ENCODE data around the gene CTSD.

The CTSD gene

DNA sequence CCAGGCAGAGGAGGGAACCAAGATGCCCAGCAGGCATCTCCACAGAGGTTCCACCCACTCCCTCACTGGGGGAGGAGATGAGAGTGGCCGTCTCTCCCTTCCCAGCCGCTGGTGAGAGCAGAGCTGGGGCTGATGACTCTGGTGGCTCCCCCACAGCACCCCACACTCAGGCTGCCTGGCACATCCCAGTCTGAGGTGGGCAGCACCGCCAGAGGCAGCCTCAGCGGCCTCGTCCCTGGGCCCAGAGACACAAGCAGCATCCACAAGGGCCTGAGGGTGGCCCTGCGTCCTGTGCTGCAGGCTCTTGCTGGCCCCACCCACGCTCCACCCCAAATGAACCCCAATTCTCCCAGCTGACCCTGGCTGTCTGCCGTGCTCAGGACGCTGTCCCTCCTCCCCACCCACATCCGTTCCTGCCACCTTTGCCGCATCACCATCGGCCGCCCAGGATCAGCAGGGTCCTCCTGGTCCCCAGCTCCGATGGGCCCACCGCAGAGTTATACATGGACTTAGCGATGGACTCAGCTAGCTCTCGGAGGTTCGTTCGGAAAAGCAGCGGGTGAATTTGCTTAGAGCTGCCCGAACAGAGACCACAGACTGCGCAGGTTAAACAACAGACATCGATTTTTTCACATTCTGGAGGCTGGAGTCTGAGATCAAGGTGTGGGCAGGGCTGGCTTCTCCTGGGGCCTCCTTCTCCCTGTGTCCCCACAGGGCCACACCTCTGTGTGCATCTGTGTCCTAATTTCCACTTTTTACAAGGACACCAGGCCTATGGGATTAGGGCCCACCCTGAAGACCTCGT is 20.2 kb upstream of the CTSD start:
- no peak for DNase-seq
- in situ Hi-C loops (cut with MboI; ENCODE audit: low pct_unique_long_range_greater_than_20kb, low sequenced_read_pairs), result no loop called here

DNA sequence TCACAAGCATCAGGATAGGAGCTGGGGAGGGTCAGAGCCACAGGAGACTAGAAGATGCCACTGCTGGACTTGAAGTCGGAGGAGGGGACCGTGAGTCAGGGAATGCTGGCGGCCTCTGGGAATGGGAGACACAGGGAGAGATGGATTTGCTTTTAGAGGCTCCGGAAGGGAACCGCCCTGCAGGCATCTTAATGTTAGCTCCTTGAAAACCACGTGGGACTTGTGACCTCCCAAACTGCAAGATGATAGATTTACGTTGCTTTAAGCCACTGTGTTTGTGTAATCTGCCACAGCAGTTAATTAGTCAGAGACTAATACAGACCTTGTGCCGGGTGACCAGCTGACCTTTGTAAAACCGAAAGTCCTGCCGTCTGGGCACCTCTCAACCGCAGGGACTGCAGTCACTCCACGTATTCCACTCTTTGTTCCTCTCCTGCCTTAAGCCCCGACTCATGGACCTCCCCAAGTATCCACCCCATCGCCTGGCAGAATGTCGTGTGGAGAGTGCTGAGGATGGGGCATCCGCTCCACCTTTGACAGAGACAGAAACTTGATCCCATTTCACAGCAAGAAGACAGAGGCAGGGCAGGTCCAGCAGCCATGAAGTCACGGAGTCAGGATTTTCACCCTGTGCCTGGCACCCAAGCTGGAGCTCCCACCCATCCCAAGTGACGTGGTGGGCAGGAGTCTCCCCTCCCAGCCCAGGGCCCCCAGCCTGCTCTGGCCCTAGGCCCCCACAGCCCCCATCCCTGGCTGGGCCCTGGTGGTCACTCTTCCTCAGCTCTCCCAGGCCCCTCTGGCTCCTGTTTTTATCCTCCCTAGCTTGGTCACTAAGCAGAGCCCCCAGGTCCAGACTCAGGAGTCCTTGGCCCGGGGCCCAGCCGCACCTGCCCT is 19.4 kb upstream of the CTSD start:
- DNase-seq, result no peak
- in situ Hi-C loops (cut with MboI; ENCODE audit: low pct_unique_long_range_greater_than_20kb, low sequenced_read_pairs), result no loop called here

DNA sequence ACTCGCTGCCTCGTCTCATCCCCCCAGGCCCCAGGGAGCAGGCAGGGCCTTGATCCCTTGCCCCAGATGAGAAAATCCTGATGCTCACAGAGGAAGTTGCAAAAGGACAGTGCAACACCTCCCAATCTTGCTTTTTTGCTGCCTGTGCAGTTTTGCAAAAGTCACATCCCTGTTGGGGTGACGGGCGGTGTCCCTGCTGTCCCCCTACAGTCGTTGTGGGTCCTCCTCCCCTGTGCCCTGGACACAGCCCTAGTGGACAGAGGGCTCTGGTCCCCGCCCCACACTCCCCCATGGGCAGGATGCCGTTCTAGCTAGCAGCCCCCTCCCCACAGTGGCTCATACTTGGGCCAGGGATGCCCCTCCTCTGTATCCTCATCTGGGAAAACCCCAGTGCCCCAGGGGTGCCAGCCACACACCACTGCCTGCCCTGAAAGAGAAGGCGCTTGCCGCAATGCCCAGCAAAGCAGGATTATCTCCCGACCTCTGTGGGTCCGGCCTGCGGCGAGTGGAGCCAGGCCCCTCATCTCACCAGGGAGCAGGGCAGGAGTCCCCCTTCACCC is 18.4 kb upstream of the CTSD start:
- DNase-seq, result no peak
- in situ Hi-C loops (cut with MboI; ENCODE audit: low pct_unique_long_range_greater_than_20kb, low sequenced_read_pairs), result no loop called here

DNA sequence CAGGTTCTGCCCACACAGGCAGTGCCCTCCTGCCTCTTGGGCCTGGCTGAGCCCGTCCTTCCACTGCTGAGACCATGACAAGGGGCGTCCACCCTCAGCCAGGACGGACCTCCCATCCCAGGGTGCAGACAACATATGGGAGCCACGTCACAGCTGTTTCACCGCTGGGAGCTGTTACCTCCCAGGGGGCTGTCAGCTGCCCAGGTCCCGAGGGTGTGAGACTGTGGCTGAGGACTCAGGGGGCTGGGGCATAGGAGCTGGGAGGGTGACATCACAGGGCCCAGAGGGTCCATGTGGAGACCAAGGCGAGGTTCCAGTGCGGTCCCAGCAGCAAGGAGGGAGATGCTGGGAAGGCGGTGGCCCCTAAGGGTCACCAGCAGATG is 17.9 kb upstream of the CTSD start:
- in situ Hi-C loops (cut with MboI; ENCODE audit: low pct_unique_long_range_greater_than_20kb, low sequenced_read_pairs), result no loop called here
- no peak for DNase-seq

DNA sequence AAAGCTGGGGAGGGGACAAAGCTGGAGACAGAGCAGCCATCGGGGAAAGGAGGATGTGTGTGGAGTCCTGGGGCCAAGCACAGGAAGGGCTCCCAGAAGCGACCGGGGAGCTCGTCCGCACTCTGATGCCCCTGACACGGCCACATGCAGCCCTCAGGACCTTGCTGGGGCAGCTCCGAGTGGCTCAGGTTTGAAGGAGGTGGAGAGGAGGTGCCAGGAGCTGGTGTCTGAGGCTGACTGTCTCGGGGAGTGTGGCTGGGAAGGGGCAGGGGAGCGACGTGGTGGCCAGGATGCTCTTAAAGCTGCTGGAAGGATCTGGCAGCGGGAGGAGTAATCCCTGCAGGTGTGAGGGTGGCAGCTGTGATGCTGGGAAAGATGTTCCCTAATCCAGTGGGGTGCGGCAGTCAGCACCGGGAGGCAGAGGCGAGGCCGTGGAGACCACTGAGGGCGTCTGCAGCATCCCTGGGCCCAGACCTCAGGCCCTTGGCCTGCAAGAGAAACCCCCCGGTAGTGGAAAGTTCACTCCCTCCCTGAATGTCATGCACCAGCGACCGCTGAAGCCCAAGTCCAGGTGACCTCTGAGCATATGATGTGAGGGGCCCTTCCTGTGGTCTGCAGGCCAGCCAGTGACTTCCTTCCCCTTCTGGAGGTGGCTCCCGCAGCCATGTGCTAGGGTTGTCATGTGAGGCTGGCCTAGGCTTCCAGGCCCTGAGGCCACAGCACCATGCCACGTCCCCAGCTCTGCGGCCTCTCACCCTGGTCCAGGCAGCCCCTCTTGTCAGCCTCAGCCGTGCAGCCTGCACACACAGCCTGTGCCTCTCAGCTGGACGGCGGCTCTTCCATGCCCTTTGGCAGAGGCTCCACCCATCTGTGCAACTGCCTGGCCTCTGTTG is 17.2 kb upstream of the CTSD start:
- in situ Hi-C loops (cut with MboI; ENCODE audit: low pct_unique_long_range_greater_than_20kb, low sequenced_read_pairs), result no loop called here
- peak; percentile 64 for DNase-seq

DNA sequence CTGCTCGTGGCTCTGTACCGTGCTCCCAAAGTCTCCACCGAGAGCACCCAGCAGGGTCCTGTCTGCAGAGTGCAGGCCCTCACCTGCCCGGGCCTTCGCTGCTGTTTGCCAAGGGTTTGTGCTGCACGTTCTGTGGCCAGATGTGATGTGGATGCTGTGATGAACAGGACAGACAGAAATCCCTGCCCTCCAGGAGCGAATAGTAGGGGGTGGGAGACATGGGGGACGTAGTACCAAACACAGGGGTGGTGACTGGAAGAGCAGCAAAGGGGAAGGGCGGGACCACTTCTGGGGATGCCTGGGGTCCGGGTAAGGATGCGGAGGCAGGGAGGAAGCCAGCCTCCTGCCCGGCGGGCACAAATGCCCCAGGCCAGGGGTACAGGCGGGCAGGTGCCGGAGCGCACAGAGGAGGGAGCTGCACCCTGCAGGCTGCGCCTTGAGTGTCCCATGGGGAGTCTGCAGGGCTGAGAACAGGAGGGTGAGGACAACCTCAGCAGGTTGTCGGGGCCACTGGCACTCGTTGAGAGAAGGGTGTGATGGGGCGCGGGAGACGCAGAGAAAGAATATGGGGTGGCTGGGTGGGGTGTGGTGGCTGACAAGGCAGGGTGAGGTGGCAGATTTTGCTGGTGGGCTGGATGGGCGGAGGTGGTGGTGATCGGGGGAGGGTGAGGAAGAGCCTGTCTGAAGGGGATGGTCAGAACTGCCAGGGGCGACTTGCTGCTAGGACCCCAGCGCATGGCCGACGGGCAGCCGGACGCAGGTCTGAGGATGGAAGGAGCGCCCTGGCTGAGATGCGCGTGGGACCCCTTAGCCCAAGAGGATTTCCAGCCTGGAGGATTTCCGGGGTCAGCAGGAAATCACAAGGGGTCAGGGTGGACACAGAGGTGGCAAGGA is 16.3 kb upstream of the CTSD start:
- no peak for DNase-seq
- in situ Hi-C loops (cut with MboI; ENCODE audit: low pct_unique_long_range_greater_than_20kb, low sequenced_read_pairs), result no loop called here

DNA sequence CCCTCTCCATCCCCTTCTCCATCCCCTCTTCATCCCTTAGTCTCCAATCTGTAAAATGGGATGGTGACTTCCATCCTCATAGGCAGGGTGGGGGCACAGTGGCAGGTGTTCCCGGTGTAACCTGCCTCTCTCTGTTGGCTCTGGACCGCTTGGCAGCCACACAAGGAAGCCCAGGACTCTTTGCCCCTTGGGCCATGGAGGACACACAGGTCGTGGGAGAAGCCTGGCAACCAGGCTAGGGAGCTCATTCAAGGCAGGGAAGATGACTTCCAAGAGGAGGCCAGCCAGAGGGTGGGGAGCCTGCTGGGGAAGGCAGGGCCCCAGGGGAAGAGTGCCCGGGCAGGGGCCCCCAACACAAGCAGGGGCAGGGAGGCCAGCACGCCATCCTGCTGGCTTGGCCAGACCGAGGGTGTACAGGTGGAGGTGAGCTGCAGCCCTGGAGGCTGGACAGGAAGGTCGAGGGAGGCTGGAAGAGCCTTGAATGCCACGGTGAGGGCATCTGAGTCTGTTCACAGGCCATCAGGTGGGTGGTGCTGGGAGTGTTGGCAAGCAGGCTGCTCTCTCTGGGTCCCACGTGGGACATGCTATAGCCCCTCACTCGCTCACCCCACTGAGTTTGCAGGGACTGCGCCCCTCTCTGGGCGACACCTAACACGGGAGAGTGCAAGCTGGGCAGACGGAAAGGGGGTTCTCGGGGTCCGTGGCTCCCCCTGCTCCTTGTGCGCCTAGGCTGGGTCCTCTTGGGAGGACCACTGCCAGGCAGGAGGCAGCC is 15.5 kb upstream of the CTSD start:
- in situ Hi-C loops (cut with MboI; ENCODE audit: low pct_unique_long_range_greater_than_20kb, low sequenced_read_pairs), result no loop called here
- no peak for DNase-seq

DNA sequence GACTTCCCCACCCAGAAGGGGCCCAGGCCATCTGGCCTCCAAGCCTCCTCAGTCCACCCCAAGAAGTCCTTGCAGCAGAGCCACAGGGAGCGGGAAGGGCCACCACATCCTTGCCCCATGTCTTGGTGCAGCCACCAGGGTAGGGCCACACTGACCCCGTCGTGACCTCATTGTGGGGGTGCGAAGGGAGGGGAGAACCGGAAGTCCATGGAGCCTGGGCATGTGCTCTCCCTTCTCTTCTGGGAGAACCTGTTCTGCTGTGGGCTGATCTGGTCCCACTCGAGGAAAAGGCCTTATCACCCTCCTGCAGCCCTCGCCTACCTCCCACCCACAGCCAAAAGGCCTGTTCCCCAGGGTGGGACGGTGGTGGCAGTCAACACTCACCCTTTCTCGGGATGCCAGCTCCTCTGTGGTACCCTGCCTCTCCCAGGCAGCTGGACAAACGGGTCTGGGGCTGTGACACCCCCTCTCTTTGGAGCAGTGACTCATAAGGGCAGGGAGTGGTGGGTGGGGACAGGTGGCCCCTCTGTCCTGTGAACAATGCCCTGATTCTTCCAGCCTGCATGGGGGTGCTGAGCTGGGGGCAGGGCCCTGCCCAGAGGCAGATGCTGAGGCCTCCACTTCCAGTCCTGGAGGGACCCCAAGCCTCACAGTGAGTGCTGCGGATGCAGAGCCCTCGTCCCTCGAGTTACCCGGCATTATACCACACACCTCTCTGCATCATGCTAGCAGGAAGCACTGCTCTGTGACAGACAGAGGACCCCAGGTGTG is 14.6 kb upstream of the CTSD start:
- in situ Hi-C loops (cut with MboI; ENCODE audit: low pct_unique_long_range_greater_than_20kb, low sequenced_read_pairs), result no loop called here
- DNase-seq, result no peak

DNA sequence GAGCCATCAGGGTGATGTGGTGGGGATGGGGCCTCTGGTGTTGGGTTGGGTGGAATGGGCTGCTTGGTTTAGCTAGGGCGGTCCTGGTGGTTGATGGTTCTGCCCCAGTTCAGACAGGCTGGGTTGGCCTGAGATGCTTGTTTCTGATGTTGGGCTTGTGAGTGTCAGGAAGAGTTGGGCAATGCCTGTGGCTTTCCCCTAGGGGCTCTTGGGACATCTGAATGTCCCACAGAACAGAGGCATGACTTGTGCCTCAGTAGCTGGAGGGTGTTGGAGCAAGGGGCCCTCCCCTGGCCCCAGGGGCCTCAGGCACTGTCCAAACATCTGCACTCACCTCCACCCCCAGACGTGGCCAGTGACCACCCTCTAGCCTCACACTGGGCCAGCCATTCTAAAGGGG is 14.0 kb upstream of the CTSD start:
- in situ Hi-C loops (cut with MboI; ENCODE audit: low pct_unique_long_range_greater_than_20kb, low sequenced_read_pairs), result no loop called here
- no peak for DNase-seq

DNA sequence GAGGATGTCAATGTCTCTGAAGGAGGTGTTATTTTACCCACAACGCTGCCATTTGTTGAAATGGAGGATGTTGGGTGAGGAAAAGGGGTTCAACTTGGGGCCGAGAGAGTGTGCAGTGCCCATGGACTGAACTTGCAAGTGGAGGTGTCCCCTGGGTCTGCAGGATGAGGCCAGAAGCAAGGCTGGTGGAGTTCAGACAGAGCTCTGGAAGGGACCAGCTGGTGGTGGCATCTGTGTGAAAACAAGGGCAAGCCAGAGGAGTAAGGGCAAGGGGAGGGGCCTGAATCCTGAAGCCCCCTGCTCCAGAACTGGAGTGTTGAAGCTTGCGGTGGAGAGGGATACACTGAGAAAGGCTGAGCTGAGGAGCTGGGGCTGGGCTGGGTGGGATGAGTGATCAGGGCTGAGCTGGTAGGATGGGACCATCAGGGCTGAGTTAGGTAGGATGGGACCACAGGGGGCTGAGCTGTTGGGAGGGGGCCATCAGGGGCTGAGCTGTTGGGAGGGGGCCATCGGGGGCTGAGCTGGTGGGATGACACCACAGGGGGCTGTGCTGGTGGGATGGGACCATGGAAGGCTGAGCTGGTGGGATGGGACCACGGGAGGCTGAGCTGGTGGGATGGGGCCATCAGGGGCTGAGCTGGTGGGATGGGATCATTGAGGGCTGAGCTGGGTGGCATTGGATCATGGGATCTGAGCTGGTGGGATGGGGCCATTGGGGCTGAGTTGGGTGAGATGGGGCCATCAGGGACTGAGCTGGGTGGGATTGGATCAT is 13.4 kb upstream of the CTSD start:
- in situ Hi-C loops (cut with MboI; ENCODE audit: low pct_unique_long_range_greater_than_20kb, low sequenced_read_pairs), result no loop called here
- DNase-seq, result no peak

DNA sequence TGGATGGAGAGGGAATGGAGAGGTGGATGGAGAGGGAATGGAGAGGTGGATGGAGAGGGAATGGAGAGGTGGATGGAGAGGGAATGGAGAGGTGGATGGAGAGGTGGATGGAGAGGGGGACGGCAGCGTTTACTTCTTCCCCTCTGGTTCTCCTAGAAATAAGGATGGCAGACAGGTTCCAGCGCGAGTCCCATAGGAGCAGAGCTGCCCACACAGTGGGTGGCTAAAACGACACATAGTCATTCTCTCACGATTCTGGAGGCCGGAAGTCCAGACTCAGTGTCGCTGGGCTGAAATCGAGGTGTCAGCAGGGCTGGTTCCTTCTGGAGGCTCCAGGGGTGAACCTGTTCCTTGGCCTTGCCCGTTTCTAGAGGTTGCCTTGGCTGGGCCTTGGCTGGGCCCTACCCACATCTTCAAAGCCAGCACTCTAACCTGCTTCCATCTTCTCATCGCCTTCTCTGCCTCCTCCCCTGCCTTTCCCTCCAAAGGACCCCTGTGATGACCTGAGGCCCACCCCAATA is 12.7 kb upstream of the CTSD start:
- in situ Hi-C loops (cut with MboI; ENCODE audit: low pct_unique_long_range_greater_than_20kb, low sequenced_read_pairs), result no loop called here
- no peak for DNase-seq

DNA sequence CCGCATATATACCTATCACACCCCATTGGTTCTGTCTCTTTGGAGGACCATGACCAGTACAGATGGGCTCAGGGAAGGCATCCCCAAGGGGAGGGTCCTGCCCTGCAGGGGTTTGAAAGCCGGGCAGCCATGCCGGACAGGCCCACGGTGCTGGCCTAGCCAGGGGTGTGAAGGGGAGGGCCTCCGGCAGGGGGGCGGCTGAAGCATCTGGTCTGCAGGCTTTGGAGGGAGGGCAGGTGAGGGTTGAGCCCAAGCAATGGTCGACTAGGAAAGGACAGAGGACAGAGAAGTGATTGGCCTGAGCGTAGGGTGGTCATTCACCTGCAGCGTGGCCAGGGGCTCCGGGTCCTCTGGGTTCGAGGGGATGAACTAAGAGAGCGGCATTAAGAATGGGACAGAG is 11.2 kb upstream of the CTSD start:
- in situ Hi-C loops (cut with MboI; ENCODE audit: low pct_unique_long_range_greater_than_20kb, low sequenced_read_pairs), result no loop called here
- no peak for DNase-seq

DNA sequence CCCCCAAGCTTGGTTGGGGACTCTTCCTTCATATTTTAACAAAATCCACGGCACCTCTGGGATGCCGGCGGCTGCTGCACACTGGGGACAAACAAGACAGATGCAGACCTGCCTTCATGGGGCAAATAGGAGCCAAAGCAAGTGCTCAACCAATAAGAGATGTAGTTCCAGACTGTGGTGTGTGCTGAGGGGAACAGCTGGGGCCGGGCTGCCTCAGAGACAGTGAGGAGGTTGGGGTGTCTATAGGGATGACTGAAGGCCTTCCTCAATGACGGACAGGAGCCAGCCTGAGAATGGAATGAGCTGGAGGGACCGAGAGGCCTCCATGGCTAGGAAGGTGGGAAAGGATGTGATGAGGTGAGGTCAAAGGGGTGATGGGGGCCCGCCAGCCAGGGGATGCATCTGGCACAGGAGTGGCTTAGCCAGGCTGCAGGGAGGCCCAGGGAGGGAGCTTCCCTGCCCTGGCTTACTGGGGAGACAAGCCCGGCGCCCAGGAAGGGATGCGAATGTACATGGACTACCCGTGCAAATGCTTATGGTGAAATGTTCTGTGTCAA is 10.3 kb upstream of the CTSD start:
- in situ Hi-C loops (cut with MboI; ENCODE audit: low pct_unique_long_range_greater_than_20kb, low sequenced_read_pairs), result no loop called here
- no peak for DNase-seq

DNA sequence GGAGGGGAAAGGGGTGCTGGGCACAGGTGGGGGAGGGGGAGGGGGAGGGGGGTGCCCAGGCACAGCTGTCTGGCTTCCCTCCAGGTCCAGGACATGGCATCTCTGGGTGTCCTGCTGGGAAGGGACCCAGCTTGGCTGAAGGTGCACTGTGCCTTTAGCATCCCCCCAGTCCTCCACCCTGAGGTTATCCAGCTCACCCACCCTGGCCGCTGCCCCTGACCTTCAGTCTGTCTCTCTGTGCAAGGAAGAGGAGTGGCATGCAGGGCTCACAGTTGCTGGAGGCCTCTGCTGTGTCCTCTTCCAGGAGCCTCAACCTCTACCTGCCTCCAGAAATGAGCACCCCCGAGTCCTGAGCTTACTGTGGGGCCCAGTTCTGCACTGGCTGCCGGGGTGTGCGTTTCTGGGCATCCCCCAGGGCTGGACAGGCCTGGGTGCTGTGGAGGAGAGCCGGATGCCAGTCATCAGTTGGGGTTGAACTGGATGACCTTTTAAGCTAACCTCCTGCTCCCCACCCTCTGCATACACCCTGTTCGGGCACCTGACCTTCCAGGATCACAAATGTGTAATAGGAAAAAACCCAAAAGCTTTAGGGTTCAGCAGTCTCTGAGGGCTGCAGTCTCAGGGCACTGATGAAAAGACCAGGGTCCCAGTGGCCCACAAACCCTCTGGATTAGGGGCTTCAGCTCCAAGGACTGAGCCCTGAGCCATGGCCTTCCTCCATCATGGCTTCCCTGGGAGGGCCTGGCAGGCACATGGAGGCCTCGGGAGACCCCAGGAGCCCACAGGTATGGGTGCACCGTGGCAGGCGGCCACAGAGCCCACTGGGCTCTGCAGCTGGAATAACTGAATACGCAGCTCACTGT is 9.6 kb upstream of the CTSD start:
- in situ Hi-C loops (cut with MboI; ENCODE audit: low pct_unique_long_range_greater_than_20kb, low sequenced_read_pairs), result no loop called here
- DNase-seq, result no peak
